Stimulated activated CD4-positive, alpha-beta T cell treated with anti-CD3 and anti-CD28 coated beads, TNF-alpha, amount 100 ng/mL, for 48 hours (primary cell): ENCODE measurements around the gene SH3GL1.

Experiments used
- DNase-seq, 3 donors: peaks; one replicate each; pipeline ENCODE4 v3.0.0-alpha.2; 2020; ENCODE audit warnings: low read depth in 3 of 3

Gene SH3GL1

GRCh38 chr19:4375164-4376027 is 25.0 kb downstream of the SH3GL1 start:
- no peak for DNase-seq

DNA sequence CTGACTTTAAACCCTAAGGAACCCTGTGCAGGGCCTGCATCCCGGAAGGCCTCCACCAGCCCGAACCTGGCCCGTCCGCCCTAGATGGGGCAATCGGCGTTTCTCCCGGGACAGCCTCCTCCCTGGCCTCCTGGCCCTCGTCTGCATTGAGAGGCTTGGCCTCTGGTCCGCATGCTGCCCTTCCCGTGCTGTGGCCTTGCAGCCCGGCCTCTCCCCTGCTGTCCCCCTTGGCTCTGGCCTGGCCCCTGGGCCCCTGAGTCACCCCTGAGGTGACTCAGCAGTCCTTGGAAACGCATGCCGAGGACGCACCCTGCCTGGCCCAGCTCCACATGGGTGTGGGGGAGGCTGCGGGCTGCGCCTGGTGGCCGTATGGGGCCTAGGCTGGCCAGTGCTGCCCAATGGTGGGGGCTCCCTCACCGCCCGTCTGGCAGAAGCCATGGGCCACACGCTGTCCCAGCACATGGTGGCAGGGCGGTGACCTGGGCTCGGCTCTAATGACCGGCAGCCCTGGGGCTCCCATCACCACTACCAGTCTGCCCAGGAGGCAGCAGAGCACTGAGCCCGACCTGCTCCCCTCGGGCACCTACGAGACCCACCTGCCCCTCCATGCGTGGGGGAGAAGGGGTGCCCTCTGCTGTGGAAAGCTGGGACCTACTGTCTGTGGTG is 25.7 kb downstream of the SH3GL1 start:
- no peak for DNase-seq

GRCh38 chr19:4373601-4374497 is 26.5 kb downstream of the SH3GL1 start:
- DNase-seq, result no peak

- no peak for DNase-seq
Measured at GRCh38 chr19:4373013-4373367, 27.4 kb downstream of the SH3GL1 start.

DNA sequence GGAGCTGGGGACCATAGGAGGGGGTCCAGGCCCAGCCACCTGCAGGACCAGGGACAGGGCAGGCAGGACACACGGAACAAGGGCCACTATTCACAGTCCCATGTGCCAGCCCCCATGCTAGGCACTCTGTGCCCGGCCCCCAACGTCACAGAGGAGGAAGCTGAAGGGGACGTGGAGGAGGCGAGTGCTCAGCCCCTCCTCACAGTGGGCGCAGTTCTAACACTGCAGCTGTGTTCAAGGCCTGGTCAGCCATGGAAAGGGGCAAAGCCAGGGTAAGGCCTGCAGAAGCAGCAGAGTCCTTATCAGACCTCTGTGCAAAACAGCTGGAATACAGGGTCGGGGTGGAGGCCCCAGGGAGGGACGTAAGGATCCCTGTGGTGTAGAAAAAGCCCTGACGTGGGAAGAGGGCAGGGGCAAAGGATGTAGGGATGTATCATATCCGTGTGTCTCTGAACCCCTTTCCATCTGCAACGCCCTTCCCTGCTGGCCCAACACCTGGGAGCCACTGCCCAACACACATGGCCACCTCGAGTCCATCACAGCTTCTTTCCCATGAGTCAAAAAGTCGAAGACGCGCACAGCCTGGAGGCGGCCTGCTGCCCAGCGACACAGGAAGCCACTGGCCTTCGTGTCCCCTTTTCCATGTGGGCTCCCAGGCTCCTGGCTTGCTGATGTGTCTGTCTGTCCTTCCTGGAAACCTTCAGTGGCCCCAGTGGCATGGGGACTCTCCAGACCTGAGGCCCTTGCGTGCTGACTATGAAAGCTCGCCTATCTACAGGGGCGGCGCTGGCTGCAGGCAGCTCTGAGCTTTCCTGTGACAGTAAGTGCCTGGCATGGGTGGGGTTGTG is 28.0 kb downstream of the SH3GL1 start:
- DNase-seq, result no peak

DNA sequence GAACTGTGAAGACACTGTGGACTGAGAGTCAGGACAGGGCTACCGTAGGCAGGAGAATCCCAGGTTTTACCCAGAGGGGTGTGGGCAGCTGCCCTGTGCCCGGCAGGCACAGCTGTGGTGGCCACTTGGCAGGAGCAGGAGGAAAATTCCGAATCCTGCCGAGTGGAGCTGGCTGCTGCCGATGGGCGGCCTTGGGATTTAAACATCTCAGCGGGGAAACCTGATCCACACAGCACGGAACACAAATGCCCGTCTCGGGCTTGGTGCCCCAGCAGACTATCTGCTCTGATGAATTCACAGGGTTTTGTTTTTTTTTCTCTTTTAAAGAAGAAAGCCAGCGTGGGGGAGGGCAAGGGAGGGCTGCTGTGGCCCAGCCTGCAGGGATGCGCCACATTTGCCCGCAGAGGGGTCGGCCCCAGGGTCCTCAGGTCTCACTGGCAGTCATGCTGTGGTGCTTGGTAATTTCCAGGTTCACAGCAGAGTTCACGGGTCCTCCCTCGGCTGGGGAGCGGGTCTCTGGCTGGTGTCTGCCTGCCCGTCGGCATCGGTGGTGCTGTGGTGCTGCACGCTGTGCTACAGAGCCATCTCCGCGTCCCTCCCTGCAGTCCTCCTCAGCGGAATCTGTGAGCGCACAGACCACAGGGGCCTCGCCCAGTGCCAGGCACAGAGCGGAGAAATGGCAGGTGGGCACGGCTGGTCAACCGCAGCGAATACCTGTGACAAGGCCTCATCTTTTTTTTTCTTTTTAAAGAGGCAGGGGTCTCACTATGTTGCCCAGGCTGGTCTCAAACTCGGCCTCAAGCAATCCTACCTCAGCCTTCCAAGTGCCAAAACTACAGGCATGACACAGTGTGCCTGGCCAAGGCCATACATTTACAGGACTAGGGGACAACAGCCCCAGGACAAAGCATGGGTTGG is 28.8 kb downstream of the SH3GL1 start:
- DNase-seq, result no peak

- no peak for DNase-seq
Measured at GRCh38 chr19:4370418-4371041, 29.8 kb downstream of the SH3GL1 start.

DNA sequence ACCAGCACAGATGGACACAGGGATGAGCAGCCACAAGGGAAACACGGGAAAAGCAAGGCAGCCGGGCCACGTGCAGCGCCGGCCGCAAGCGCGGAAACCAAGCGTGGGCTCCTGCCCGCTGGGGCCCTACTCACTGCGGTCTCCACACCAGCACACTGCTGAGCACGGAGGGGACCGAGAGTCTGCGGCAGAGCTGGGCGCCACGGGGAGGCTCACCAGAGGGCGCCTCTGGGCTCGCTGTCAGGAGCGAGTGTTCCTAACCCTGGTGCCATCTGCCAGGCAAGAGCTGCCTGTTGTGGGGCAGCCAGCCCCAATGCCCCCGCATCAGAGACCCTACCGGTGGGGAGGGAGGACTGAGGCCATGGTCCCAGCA is 30.5 kb downstream of the SH3GL1 start:
- peak; percentile 62 to 72 (median 67) for DNase-seq

GRCh38 chr19:4369109-4369887 is 31.0 kb downstream of the SH3GL1 start:
- peak; percentile 38 to 56 (median 56) for DNase-seq

DNA sequence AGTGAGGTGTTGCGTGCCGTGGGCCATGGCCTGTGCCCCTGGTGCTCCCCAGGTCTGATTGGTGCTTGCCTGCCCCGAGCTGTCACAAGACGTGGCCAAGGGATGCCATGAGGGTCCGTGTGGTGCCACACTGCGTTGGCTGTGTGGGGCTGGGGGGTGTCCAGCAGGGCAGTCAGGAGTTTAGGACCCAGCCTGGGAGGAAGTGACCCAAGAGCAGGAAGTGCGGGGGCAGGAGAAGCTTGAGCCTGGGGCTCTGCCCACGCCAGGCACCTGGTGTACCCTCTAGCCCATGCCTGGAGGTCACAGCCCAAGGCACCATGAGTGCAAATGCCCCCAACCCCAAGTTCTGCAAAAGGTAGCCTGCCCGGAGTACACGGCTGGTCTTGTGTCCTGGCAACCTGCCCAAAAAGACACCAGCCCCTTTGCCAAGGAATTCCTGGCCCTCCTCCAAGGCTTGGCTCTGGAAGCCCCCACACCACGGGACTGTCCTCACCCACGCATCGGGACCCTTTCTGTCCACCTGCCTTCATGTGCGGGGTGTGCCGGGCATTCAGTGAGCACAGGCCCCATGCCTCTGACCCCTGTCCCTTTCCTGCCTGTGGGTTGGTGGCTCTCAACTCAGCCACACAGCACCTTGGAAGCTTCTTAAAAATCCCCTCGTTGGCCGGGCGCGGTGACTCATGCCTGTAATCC is 32.1 kb downstream of the SH3GL1 start:
- no peak for DNase-seq

- no peak for DNase-seq
Measured at GRCh38 chr19:4367781-4368127, 32.6 kb downstream of the SH3GL1 start.

- no peak for DNase-seq
Measured at GRCh38 chr19:4367336-4367723, 33.0 kb downstream of the SH3GL1 start.

DNA sequence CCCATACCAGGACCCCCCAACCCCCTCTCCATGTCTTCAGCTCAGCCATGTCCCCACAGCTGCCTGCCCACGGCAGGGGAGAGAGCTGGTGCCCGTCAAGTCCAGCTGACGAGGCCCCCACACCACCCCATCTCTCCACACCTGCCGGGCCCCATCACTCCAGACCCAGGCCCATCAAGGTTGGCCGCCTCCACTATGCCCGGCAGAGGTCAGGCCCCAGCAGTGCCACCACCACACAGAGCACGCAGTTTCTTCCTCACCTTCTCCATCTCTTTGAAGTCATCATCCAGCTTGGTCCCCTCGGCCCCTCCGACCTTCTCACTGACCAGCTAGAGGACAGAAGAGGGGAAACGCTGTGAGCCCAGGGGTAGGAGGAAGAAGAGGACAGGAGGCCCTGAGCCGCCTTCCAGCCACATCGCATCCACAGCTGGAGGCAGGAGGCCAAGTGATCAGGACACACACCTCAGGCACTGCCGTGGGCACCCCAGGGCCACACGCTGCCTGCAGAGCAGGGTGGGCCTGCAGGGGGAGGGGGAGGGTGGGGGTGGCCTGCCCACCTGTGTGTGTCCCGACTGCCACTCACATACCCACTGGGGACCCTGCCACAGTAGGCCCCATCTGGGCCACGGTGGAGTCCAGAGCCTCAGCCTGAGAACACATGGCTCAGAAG is 33.5 kb downstream of the SH3GL1 start:
- DNase-seq, result no peak

GRCh38 chr19:4365791-4366665 is 34.3 kb downstream of the SH3GL1 start:
- DNase-seq, result no peak

DNA sequence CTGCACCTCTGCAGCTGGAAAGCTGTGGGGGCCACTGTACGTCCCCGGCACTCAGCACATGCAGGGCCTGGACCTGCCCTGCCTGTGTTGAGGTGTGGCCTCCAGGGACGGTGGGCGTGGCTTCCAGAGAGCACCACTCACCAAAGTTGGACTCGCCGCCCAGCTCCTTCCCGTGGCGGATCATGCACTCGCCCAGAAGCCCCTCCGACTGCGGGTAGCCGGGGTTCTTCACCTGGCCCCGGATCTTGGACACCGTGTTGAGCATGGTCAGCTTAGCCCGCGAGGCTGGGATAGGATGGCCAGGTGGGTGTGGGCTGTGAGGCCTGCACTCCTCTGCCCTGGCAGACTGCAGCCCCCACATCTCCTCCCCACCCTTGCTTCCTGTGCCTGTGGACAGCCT is 35.0 kb downstream of the SH3GL1 start:
- no peak for DNase-seq

DNA sequence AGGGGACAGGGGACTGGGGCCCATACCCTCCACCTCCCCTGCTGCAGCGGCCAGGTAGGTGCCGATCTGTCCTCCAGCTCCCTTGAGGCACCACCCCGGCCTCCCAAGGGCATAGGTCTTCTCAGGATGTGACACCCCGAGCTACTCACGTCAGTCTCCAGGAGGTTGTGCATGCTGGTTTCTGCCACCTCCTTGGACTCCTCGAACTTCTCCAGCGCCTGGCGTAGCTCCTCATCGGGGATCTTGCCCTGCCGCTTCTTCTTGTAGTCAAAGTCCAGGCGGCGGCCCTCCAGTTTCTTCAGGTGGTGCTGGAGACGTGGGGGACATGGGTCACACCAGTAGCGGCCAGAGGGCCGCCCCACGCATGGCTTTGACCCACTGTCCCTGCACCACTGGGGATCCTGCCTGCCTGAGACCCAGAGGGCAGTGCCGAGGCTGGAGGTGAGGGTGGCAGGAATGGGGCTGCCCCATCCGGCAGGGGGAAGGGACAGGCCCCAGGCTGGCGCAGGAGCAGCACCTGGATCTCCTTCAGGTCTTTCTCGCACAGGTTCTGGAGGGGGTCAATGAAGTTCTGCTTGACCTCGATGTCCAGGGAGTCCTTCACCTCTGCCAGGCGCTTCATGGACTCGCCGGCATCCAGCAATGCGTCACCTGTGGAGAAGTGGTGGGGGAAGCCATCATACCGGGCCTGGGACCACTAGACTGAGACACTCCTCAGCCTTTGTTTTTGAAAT is 36.6 kb downstream of the SH3GL1 start:
- DNase-seq, result no peak
